Epidermal melanocyte (primary cell): Measurements from ENCODE around the gene DHX40.
A peak's percentile ranks its signal among the peaks of the same experiment; 100 is the strongest.
"Not testable (repeated sequence)": the region's sequence is repeated elsewhere in the genome, so short reads cannot be mapped to it uniquely, and the experiment has no call there.

Experiments
- DNase-seq: peaks from one replicate; pipeline ENCODE4 v3.0.0; 2011; ENCODE audit warnings: low spot score; ENCODE audit not compliant: insufficient read length

DHX40 gene

GRCh38 chr17:59565171-59565958 is at the start of gene DHX40:
DHX40 (plus strand) TSS chr17:59565610; CDS start chr17:59565672, 62 bp downstream.
- DNase-seq, result peak; percentile 83

- DNase-seq, result no peak
Measured at GRCh38 chr17:59516451-59516850, 49.0 kb upstream of the DHX40 start.

GRCh38 chr17:59519132-59519531 is 46.3 kb upstream of the DHX40 start:
- DNase-seq, result no peak

GRCh38 chr17:59520251-59520650 is 45.2 kb upstream of the DHX40 start:
- no peak for DNase-seq

- DNase-seq, result peak; percentile 72
Measured at GRCh38 chr17:59521465-59522126, 43.8 kb upstream of the DHX40 start.

- DNase-seq, result not testable (repeated sequence)
Measured at GRCh38 chr17:59524930-59525329, 40.5 kb upstream of the DHX40 start.

- DNase-seq, result no peak
Measured at GRCh38 chr17:59525668-59526067, 39.7 kb upstream of the DHX40 start.

GRCh38 chr17:59526451-59526850 is 39.0 kb upstream of the DHX40 start:
- no peak for DNase-seq

- DNase-seq, result no peak
Measured at GRCh38 chr17:59527325-59527917, 38.0 kb upstream of the DHX40 start.

- DNase-seq, result no peak
Measured at GRCh38 chr17:59527931-59528330, 37.5 kb upstream of the DHX40 start.

- DNase-seq, result no peak
Measured at GRCh38 chr17:59530531-59530930, 34.9 kb upstream of the DHX40 start.

- DNase-seq, result no peak
Measured at GRCh38 chr17:59533694-59534093, 31.7 kb upstream of the DHX40 start.

- no peak for DNase-seq
Measured at GRCh38 chr17:59534583-59534982, 30.8 kb upstream of the DHX40 start.

GRCh38 chr17:59538195-59538909 is 27.1 kb upstream of the DHX40 start:
- DNase-seq, result no peak

- DNase-seq, result no peak
Measured at GRCh38 chr17:59542960-59543635, 22.3 kb upstream of the DHX40 start.

GRCh38 chr17:59545942-59546341 is 19.5 kb upstream of the DHX40 start:
- no peak for DNase-seq

- no peak for DNase-seq
Measured at GRCh38 chr17:59547131-59547915, 18.1 kb upstream of the DHX40 start.

- DNase-seq, result not testable (repeated sequence)
Measured at GRCh38 chr17:59548985-59549384, 16.4 kb upstream of the DHX40 start.

GRCh38 chr17:59550703-59551102 is 14.7 kb upstream of the DHX40 start:
- DNase-seq, result no peak

GRCh38 chr17:59558039-59558438 is 7.4 kb upstream of the DHX40 start:
- no peak for DNase-seq
